Activated CD8-positive, alpha-beta memory T cell treated with anti-CD3 and anti-CD28 coated beads, Interleukin-2, amount 50 U/mL, for 4 hours (primary cell): ENCODE data around the gene NR2F1.

ENCODE experiments used
- DNase-seq: peaks from one replicate; pipeline ENCODE4 v3.0.0-alpha.2; 2020

Gene NR2F1

GRCh38 chr5:93591323-93591945, 8.4 kb downstream of the NR2F1 start:
- no peak for DNase-seq

GRCh38 chr5:93592883-93593282, 9.9 kb downstream of the NR2F1 start:
- no peak for DNase-seq

- no peak for DNase-seq
Measured at GRCh38 chr5:93593476-93594131, 10.6 kb downstream of the NR2F1 start.

DNA sequence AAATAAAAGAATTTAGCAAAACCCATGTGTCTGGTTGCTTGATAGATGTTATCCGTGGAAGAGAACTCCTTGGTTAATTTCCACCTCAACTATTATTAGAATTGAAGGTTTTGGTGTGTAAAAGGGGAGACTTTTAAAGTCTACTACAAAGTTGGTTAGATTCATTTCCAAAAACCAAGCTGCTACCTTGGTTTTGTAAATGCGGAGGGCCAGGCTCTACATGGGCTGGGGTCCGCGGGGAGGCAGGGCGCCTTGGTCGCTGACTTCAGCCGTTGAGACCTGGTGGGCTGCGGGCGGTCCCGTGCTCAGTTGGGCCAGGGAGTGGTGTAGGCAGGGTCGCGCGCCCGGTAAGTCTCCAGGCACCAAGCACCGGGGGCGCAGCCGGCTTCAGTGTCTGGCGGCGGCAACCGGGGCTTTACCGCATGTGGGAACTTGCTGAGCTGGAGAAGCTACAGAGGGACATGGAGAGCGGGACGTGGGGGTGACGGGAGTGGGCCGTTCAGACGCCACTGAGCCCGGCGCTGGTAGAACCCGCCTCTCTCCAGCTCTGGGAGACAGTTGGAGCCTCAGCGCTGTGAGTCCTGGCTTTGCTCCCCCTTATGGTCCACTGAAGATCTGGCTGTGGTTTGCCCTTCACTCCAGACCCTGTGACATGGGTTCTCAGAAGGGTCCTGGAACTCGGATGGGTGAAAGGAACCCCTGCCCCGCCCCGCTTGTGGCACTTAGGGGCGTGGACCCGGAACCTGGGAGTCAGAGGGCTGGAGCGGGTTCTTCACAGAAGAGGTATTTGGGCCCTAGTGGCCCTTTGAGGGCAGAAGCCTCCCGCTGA, 11.8 kb downstream of the NR2F1 start:
- DNase-seq = no peak

DNA sequence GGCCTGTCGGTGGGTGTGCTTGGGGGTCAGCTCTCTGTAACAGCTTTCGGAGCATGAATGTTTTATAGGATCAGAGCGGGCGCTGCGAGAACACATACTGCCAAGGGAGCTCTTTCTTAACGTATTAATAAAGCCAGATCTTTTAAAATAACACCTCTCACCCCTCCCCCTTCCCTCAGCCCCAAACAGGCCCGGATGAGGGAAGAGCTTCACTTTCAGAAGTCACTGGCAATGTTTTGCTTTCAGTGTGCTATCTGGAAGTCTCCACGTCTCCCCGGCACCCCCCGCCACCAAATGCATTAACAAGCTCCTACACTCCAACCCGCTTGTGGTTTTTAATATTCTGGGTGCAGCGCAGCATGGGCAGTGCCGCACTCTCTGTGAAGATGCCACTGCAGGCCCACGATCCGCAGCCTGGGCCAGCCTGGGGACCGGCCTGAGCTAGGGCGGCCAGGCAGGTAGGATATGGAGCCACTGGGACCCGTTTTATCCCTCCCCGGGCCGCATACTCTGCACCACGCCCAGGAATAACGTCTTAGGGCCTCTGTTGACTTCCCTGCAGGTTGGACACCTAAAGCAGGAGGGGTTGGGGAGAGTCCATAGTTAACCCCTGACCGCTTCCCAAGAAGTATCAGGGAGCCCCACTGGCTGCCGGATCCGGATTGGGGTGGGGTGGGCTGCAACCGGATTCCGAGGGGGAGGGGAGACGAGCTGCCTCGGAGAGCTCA, 12.6 kb downstream of the NR2F1 start:
- DNase-seq = no peak

DNA sequence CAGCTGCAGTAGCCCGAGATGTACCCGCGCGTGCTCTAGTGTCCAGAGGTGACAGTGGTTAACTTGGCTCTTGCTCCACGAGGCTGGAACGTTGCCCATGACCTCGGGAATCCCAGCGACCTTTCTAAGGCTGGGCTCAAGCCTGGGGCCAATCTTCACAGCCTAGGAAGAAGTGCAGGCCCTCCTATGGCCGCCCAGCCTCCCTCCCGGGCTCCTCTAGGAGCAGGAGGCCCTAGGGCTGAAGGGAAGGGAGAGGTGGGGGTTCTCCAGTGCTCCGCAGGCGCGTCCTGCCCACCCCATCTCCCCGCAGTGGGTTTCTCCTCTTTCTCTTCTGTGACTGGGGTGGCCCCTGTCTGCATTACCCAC, 13.3 kb downstream of the NR2F1 start:
- no peak for DNase-seq

DNA sequence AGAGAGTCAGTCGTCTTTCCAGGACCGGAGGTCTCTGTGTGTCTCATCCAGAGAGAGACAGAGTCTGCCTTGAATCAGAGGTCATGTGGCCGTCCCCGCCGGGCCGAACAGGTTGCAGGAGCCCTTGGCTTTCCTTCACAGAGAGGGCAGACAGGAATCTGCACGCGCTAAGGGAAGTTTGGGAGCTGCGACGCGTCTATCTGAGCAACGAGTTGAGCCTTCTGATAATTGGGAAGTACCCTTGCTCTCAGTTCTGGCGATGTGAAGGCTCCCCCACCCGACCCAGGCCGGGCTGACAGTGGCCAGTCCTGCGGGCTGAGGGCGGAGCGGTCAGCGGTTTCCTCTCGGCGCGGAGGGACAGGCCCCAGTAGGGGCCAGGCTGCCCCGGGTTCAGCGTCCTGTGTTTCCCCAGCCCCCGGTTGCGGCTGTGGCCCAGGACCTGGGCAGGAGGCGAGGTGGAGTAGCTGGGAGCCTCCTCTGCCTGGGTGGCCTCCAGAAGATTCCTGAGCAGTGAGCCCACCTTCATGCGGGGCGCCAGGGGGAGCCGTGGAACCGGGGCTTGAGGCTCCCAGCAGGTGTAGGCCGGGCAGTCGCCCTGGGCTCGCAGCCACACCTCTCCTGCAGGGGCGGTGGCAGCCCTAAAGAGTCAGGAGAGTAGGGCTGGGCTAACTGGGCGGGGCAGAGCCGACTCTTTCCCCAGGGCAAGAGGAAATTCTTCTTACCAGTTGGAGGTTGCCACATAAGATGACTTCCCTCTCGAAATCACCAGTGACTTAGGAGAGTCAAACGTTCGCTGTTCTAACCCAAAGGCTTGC, 13.9 kb downstream of the NR2F1 start:
- no peak for DNase-seq

DNA sequence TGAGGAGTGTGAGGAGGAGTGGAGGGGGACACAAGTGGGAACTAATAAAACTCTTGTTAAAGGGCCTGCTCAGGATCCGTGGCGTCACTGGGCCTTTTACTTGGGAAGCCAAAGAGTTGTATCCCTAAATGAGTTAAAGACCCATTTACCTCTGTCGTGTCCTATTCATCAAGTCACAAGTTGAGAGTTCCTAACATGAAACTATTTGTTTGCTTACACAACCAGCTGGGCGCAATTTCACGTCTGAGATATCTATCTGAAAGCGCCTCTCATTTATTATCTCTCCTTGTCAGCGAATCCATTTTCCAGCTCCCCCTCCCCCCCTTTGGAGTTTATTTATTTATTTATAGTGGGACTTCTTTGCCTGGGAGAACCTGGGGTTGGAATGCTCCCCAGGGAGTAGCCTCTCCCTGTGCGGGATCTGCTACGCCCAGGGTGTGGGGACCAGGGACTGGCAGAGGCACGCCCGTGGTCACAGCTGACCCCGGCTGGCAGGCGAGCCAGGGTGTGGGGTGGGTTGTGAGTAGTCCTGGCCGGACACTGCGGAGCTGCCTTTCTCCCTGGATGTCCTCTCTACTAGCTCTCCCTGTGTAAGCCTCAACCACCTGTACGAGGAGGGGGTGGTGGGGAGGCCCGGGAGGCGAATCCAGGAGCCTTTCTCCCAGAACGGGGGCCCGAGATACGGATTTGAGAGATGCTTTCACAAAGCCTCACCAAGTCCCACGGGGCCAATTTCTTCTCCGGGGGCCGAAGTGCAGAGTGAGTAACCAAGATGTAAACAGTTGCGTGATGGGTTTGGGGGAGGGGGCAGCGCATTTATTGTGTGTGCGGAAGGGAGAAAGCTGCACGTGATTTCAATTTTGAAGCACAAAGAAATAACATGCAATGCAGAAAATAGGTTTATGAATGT, 15.3 kb downstream of the NR2F1 start:
- DNase-seq = no peak

DNA sequence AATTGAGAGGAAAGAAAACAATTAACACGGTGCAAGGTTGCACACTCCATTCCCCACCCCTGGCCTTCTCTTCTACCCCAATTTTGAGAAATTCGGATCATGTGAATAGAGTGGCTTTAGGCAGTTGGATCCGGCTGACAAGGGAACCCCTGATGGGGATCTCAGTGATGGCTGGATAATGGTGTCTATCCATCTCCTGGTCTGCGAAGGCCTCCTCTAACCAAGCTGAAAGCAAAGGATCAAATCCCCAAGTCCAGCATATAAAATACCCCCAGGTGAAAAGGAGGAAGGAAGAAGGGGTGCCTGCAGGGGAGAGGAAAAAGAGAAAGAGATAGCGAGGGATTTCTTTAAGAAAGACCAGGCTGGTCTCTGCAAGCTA, 16.0 kb downstream of the NR2F1 start:
- DNase-seq = no peak

- DNase-seq = no peak
Measured at GRCh38 chr5:93599399-93600120, 16.5 kb downstream of the NR2F1 start.

DNA sequence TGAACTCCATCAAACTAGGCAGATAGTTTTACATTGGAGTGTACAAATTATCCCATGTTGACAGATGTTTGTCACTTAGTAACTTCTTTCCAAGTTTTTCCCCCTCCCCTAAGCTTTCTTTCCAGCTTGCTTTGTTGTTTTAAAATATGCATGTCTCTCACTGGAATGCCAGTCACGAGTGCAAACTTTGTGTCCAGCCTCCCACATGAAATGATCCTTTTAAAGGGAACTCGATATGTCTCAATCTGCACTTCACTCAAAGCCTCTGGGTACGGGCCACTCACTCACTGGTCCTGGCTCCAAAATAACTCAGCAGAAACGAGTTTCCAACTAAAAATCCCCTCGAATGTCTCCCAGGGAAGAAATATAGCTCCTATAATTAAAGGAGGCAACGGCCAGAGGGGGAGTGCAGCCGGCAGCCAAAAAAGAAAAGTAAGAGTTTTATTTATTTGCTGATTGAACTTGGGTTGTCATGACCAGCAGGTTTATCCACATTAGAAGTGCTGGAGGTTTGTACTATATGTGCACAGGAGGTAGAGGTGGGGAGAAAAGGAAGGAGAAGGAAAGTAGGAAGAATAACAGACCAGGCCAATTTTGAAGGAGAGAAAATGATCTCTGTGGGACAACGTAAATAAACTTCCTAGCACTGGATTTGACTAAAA, 17.5 kb downstream of the NR2F1 start:
- no peak for DNase-seq

DNA sequence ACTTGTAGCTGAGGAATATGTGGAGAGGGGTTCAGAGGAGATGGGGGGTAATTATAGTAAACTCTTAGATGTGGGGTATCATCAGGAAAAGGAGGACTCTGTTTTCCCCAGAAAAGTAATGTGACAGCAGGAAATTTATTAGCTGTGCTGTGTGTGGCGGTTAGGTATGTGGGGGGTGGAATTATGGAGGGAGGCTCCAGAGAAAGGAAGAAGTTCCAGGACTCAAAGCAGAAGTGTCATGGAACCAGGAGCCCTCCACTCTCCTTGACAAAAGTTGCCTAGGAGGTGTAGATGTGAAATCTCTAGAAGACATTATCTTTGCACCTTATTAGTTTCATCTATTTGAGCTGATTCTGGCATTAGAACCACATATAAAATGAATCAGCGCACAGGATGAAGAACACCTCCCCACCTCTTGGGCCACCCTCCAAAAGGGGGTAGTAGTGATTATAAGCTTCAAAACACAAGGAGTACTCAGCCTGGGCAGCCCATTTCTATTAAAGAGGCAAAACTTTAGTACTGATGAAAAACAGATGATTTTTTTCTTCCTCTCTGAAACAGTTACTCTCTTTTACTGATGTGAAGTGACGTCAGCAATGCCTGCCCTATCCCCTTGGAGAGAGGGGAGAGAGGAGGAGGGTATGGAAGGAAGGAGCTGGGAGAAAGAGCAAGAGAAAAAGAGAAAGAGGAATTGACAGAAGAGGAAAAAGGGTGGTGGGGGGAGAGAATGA, 18.2 kb downstream of the NR2F1 start:
- DNase-seq = no peak

DNA sequence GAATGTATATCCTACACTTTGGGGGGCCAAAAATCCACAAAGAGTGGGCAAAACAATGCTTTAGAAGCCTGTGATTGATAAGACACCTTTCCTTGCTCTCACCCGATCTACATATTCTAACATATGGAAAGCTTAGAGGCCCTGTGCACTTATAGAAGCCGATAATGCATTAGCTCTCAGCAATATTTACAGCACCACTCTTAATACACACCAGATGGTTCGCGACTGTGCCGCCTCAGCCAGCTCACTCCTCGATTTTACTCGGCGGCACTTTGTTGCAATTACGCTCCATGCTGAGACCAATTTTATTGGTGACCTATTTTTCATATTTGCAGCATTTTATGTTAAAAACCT, 18.8 kb downstream of the NR2F1 start:
- DNase-seq = no peak

GRCh38 chr5:93602241-93603077, 19.4 kb downstream of the NR2F1 start:
- DNase-seq = no peak

DNA sequence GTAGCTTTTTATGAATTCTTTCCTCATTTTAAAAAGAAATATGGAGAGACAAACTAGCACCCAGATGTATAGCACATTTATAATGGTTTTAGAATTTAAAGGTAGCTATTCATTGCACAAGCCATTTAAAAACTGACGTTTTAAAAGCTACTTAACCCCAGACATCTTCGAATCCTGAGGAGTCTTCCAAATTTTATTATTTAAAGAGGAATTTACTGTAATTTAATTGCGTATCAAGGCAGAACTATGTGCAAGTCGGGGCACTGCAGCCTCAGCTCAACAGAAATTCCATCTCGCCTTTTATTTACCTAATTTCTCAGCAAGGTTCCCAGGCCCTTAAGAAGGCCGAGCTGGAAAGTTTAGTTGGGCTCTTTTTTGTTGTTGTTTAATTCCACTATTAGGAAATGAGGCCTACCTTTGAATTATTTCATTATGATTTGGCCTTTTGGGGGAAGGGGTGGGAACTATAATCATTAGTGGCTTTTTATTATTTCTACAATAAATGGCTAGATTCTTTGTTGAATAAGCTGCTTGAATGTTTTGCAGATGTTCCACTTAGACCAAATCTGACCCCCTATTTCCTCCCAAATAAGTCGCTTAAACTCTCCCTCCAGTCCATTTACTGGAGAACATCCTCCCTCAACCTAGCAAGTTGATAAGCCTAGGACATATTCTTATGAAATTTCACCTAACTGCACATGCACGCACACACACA, 20.2 kb downstream of the NR2F1 start:
- DNase-seq = no peak

DNA sequence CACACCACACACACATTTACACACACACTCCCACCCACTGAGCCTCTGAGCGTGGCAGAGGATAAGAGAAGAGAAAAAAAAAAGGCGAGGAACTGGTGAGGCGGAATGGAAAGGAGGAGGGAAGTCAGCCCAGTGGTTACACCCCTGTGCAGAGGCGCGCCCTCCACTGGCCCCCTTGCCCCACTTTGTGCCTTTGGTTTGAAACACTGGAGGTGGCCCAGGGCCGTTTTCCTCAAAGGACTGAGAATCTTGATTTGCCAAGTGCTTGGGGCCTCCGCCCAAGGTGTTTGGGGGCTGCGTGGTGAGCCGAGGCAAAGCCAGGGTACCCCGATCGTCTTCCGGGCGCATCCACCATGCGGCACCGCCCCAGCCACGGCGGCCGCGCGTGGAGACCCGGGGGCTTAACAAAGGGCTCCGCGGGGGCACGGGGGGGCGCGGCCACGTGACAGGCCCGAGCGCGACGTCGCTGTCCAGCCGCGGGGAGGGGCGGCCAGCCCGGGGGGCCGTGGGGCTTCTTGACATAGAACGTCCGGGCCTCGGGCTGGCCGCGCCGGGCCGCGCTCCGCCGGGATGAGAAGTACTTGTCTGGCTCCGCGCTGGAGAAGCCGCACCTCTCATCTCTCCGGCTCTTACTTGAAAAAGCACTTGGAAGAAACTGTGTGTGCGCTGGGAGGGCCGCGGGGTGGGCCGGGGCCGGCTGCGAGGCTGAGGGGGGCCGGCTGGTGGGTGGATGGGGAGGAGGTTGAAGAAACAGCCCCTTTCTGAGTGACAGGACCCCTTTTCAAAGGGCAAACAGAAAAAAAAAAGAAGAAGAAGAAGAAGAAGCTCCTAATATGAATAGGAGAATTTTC, 21.0 kb downstream of the NR2F1 start:
- no peak for DNase-seq
